CD4-positive, alpha-beta T cell (primary cell): ENCODE measurements around the gene CFAP70. TPM values are rescaled to one million over a fixed set of nuclear protein-coding genes. Genes with fewer than 3 reads are reported as not detected.

Source experiments
- ATAC-seq: fragments of 200-7000 bp; cut with Tn5 transposase; one replicate; pipeline ENCODE4 v1.10.0; 2022; ENCODE audit warnings: mild to moderate bottlenecking; ENCODE audit not compliant: poor library complexity
- CTCF ChIA-PET: fragments of 350-600 bp; sonication (Branson Sonifier 250); formaldehyde crosslinking; loops from one replicate; lab custom pipeline; 2021; ENCODE audit warnings: antibody characterized with exemption, inconsistent platforms; lab: Charles Lee
- POLR2A ChIA-PET: fragments of 350-600 bp; sonication (Branson Sonifier 250); formaldehyde crosslinking; loops from one replicate; lab custom pipeline; 2021; ENCODE audit warnings: antibody characterized with exemption, inconsistent platforms; lab: Charles Lee
- DNase-seq, 14 experiments: peaks; one replicate each; pipeline ENCODE4 v3.0.0-alpha.2; 2013 to 2020; ENCODE audit warnings: mixed read lengths in 2 of 14
- H3K27ac ChIP-seq, 2 donors: one replicate each; pipeline versions ENCODE4 v1.5.1 to v1.7.0; 2013; ENCODE audit warnings: low read length in 2 of 2, low read depth in 1 of 2, mild to moderate bottlenecking in 1 of 2
- H3K27me3 ChIP-seq, 2 experiments: 1 replicate in 1 of 2; 2 replicates in 1 of 2; pipeline versions ENCODE4 v1.6.1 to v1.7.0; 2013; ENCODE audit warnings: low read length in 2 of 2, control low read depth in 1 of 2, mild to moderate bottlenecking in 1 of 2, moderate library complexity in 1 of 2; ENCODE audit not compliant: insufficient read depth in 2 of 2, control insufficient read depth in 1 of 2
- H3K36me3 ChIP-seq: one replicate; pipeline ENCODE4 v1.6.1; 2013; ENCODE audit warnings: low read length, control low read depth; ENCODE audit not compliant: insufficient read depth
- H3K4me1 ChIP-seq: one replicate; pipeline ENCODE4 v1.6.1; 2013; ENCODE audit warnings: low read length, control low read depth; ENCODE audit not compliant: insufficient read depth
- H3K4me3 ChIP-seq: one replicate; pipeline ENCODE4 v1.5.1; 2013; ENCODE audit warnings: mild to moderate bottlenecking, low read length, moderate library complexity
- H3K9me3 ChIP-seq, 2 experiments: 1 replicate in 1 of 2; 2 replicates in 1 of 2; pipeline versions ENCODE4 v1.6.1 to v1.7.0; 2013; ENCODE audit warnings: low read length in 2 of 2, mild to moderate bottlenecking in 2 of 2, control low read depth in 1 of 2, moderate library complexity in 1 of 2; ENCODE audit not compliant: control insufficient read depth in 1 of 2, insufficient read depth in 1 of 2
- H3K27ac Mint-ChIP-seq: one replicate; pipeline ENCODE4 v1.8.0; 2020; ENCODE audit warnings: mixed read lengths
- H3K27me3 Mint-ChIP-seq: one replicate; pipeline ENCODE4 v1.8.0; 2021; ENCODE audit warnings: mixed read lengths
- H3K36me3 Mint-ChIP-seq: one replicate; pipeline ENCODE4 v1.8.0; 2021; ENCODE audit warnings: low read depth, mixed read lengths
- H3K4me1 Mint-ChIP-seq: one replicate; pipeline ENCODE4 v1.8.0; 2021; ENCODE audit warnings: low read depth, mixed read lengths
- H3K4me3 Mint-ChIP-seq: one replicate; pipeline ENCODE4 v1.8.0; 2020; ENCODE audit warnings: mild to moderate bottlenecking, mixed read lengths
- H3K9me3 Mint-ChIP-seq: one replicate; pipeline ENCODE4 v1.8.0; 2020; ENCODE audit warnings: mixed read lengths
- intact Hi-C, 2 experiments: fragments of 100-400 bp; cut with DNase I in 1 of 2; cut with micrococcal nuclease in 1 of 2; formaldehyde crosslinking; loops; one replicate each; pipeline versions ENCODE4 v1.15.1 to v1.9.0; 2023 to 2025; cut with DNase I, micrococcal nuclease
- total RNA-seq, 174 experiments: library from RNA in 2 of 174; stranded (reverse) in 2 of 174; gene quantifications; one replicate each; pipeline ENCODE4 v1.2.3 and lab custom pipeline; 2021 to 2026
- TF ChIP-seq, protein P1 (sequence below): fragments of 200-600 bp; IDR thresholded peaks from one replicate; pipeline ENCODE4 v1.8.0; 2022; ENCODE audit warnings: antibody characterized with exemption, mild to moderate bottlenecking

CFAP70 gene
- total RNA-seq, 2 experiments from 2014 or later = 2.6 TPM

DNA sequence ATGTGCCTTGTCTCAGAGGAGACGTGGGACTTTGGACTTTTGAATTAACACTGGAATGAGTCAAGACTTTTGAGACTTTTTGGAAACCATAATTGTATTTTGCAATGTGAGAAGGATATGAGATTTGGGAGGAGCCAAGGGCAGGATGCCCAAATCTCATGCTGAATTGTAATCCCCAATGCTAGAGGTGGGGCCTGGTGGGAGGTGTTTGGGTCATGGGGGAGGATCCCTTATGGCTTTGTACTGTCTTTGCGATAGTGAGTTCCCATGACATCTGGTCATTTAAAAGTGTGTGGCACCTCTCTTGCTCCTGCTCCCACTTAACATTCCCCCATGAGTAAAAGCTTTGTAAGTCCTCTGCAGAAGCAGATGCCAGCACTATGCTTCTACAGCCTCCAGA is 150.8 kb downstream of the CFAP70 start:
- H3K36me3 ChIP-seq = peaks cover 9% of the 10 kb centered on the region
- ChIA-PET POLR2A (interaction anchor here (0.7 kb wide), 1 partner anchor 37 kb away, joined by 3 read pairs; no protein-coding TSS in a partner anchor), CTCF (no interaction called here)
- H3K27ac ChIP-seq = no peak overlapping the region
- H3K36me3 Mint-ChIP-seq = peaks cover 54% of the 10 kb centered on the region
- H3K4me1 Mint-ChIP-seq = no peaks in the 10 kb centered on the region
- no peaks in the 10 kb centered on the region for H3K9me3 Mint-ChIP-seq
- H3K4me1 ChIP-seq = no peaks in the 10 kb centered on the region
- no peaks in the 10 kb centered on the region for H3K27me3 Mint-ChIP-seq
- TF ChIP-seq, protein P1, sequence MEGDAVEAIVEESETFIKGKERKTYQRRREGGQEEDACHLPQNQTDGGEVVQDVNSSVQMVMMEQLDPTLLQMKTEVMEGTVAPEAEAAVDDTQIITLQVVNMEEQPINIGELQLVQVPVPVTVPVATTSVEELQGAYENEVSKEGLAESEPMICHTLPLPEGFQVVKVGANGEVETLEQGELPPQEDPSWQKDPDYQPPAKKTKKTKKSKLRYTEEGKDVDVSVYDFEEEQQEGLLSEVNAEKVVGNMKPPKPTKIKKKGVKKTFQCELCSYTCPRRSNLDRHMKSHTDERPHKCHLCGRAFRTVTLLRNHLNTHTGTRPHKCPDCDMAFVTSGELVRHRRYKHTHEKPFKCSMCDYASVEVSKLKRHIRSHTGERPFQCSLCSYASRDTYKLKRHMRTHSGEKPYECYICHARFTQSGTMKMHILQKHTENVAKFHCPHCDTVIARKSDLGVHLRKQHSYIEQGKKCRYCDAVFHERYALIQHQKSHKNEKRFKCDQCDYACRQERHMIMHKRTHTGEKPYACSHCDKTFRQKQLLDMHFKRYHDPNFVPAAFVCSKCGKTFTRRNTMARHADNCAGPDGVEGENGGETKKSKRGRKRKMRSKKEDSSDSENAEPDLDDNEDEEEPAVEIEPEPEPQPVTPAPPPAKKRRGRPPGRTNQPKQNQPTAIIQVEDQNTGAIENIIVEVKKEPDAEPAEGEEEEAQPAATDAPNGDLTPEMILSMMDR = no peak
- no peaks in the 10 kb centered on the region for H3K27me3 ChIP-seq
- H3K4me3 Mint-ChIP-seq = no peak overlapping the region
- H3K27ac Mint-ChIP-seq = no peak overlapping the region
- intact Hi-C loops = no loop called here
- peaks cover 0 to 4% of the 10 kb centered on the region in 2 experiments for H3K9me3 ChIP-seq
- DNase-seq (no peak), ATAC-seq (no peak)
- H3K4me3 ChIP-seq = no peak overlapping the region

DNA sequence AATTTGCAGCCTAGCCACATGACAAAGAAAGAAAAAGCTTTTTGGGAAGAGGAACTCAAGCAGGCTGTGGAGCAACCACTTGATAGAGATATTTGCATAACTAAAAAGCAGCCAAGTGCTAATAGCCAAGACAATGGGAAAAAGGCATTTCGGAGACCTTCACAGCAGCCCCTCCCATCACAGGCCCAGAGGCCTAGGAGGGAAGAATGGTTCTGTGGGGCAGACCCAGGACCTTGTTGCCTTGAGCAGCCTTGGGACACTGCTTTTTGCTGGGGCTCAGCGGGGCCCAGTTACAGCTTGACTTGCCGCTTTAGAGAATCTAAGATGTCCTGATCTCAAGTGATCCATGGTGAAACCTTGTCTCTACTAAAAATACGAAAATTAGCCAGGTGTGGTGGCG is 152.3 kb downstream of the CFAP70 start:
- DNase-seq (no peak), ATAC-seq (no peak)
- Histone ChIP-seq H3K9me3 (peaks cover 0 to 4% of the 10 kb centered on the region in 2 experiments), H3K36me3 (peaks cover 9% of the 10 kb centered on the region), H3K27me3 (no peaks in the 10 kb centered on the region), H3K4me3 (no peak overlapping the region), H3K27ac (no peak overlapping the region), H3K4me1 (no peaks in the 10 kb centered on the region)
- ChIA-PET CTCF (no interaction called here), POLR2A (no interaction called here)
- Mint-ChIP-seq H3K27ac (no peak overlapping the region), H3K4me1 (no peaks in the 10 kb centered on the region), H3K27me3 (no peaks in the 10 kb centered on the region), H3K4me3 (no peak overlapping the region), H3K9me3 (no peaks in the 10 kb centered on the region), H3K36me3 (peaks cover 46% of the 10 kb centered on the region)
- intact Hi-C loops = no loop called here
- TF ChIP-seq, protein P1 = no peak

DNA sequence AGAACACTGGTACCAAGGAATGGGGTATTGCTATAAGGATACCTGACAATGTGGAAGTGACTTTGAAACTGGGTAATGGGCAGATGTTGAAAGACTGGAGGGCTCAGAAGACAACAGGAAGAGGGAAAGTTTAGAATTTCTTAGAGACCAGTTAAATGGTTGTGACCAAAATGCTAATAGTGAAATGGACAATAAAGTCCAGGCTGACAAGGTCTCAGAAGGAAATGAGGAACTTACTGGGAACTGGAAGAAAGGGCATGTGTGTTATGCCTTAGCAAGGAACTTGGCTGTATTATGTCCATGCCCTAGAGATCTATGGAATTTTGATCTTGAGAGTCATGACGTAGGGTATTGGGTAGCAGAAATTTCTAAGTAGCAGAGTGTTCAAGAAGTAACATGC is 152.8 kb downstream of the CFAP70 start:
- CTCF ChIA-PET = no interaction called here

More for the DNA sequence above, 152.8 kb downstream of the CFAP70 start:
- intact Hi-C loops = no loop called here
- ATAC-seq = no peak
- Mint-ChIP-seq H3K4me3 (no peak overlapping the region), H3K36me3 (peaks cover 45% of the 10 kb centered on the region), H3K4me1 (no peaks in the 10 kb centered on the region), H3K27me3 (no peaks in the 10 kb centered on the region), H3K27ac (no peak overlapping the region), H3K9me3 (no peaks in the 10 kb centered on the region)
- no peak overlapping the region for H3K27ac ChIP-seq
- H3K4me1 ChIP-seq = no peaks in the 10 kb centered on the region
- no peak overlapping the region for H3K4me3 ChIP-seq
- no peaks in the 10 kb centered on the region for H3K27me3 ChIP-seq
- DNase-seq = no peak
- TF ChIP-seq, protein P1 = no peak
- peaks cover 9% of the 10 kb centered on the region for H3K36me3 ChIP-seq
- peaks cover 0 to 4% of the 10 kb centered on the region in 2 experiments for H3K9me3 ChIP-seq
- POLR2A ChIA-PET = no interaction called here
